ENCODE measurements around the gene SPINK4. TPM values are rescaled to one million over a fixed set of nuclear protein-coding genes. Genes with fewer than 3 reads are reported as not detected.

Gene SPINK4
- total RNA-seq, 1 donor from 2014 or later = not detected

GRCh38 chr9:33256236-33256635, 16.3 kb downstream of the SPINK4 start:
- no peak for DNase-seq (ENCODE audit: low spot score)

DNA sequence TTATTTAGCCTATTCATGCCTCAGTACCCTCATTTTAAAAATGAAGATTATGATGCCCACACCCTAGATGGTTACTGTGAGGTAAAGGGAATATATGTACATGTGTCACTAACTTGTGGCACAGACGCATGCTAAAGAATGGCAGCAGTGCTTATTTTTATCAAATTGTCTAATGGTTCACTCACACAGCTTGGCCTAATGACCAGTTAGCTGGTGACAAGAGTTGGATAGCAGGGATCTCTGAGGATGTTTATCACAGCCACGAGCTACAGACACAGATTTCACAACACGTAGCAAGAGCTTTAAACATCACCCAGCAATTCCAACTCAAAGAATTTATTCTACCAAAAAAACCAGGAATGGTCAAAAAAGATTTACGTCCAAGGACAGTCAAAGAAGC, 17.3 kb downstream of the SPINK4 start:
- no peak for DNase-seq (ENCODE audit: low spot score)

DNA sequence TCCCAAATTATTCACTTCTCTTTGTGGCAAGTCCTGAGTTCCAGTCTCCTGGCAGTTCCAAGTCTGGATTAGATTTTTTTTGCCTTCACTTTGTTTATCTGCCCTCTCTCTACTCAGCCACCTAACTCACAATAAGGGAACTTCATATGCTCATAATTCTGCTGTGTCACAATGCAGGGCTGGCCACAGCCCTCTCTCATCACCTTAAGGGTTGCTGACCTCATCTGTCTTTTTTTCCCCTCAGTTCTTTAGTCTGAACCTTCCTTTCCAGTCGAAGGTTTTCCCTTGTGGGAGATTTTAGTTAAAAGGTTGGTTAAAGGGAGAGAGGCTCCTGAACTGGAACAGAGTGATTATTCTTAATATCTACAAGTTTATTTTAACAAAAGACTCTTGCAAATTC, 20.4 kb downstream of the SPINK4 start:
- no peak for DNase-seq (ENCODE audit: low spot score)

DNA sequence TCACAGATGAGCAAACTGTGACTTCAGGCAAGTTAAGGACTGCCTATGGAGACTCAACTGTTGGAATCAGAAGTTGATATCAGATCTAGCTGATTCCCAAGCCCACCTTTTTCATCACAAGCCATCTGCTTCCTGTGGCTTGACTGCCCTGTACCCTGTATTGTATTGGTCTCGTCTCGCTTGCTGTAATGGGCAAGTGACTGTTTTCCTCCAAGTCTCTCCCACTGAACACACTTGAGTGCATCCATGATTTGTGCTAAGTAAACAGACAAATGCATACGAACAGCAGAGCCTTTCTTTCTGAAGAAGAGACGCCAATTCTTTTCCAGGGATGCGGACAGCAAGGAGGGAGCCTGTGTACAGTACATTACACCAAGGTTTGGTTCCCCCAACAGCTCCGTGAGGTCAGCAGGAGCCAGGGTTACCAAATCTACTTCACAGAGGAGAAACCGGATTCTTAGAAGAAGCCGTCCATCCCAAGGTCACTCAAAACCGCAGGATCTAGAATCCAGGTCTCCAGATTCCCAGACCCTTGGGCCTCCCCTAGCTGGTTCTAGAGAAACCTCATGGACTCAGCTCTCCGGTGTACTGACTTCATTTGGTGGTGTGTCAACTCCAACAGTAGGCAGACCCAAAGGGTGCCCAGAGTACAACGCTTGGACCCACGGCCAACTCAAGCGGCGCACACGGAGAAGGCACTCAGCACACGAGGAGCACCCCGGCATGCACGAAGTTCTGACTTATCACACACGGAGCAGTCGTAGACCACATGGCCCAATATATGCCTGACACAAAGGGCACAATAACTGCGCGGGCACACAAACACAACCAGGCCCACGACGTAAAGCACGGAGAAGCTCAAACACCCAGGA, 23.4 kb downstream of the SPINK4 start:
- DNase-seq (ENCODE audit: low spot score) = no peak

GRCh38 chr9:33264003-33264472, 24.1 kb downstream of the SPINK4 start:
- DNase-seq (ENCODE audit: low spot score) = no peak

- peak; percentile 100 for DNase-seq (ENCODE audit: low spot score)
Measured at GRCh38 chr9:33264473-33265177, 24.7 kb downstream of the SPINK4 start, which contains the start of the genes BAG1 and CHMP5. BAG1 (minus strand) TSS chr9:33264708. CHMP5 (plus strand) TSS chr9:33265049; CDS start chr9:33265079, 30 bp downstream.

GRCh38 chr9:33265211-33265865, 25.4 kb downstream of the SPINK4 start:
- no peak for DNase-seq (ENCODE audit: low spot score)

- no peak for DNase-seq (ENCODE audit: low spot score)
Measured at GRCh38 chr9:33267151-33267767, 27.3 kb downstream of the SPINK4 start.

DNA sequence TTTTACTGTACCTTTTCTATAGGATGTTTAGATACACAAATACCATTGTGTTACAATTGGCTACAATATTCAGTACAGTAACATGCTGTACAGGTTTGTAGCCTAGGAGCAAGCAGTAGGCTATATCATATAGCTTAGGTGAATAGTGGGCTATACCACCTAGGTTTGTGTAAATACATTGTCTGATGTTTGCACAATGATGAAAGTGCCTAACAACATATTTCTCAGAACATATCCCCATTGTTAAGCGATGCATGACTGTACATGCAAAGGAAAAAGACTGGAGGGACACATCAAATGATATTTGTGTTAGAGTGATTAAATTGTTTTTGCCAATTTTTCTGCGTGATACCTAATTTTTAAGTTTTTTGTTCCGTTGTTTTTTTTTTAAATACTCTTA, 30.2 kb downstream of the SPINK4 start:
- no peak for DNase-seq (ENCODE audit: low spot score)

GRCh38 chr9:33272061-33272460, 32.1 kb downstream of the SPINK4 start:
- no peak for DNase-seq (ENCODE audit: low spot score)

- no peak for DNase-seq (ENCODE audit: low spot score)
Measured at GRCh38 chr9:33273266-33273971, 33.5 kb downstream of the SPINK4 start.

GRCh38 chr9:33273972-33274328, 34.0 kb downstream of the SPINK4 start:
- DNase-seq (ENCODE audit: low spot score) = no peak

GRCh38 chr9:33277484-33277883, 37.5 kb downstream of the SPINK4 start:
- no peak for DNase-seq (ENCODE audit: low spot score)

- DNase-seq (ENCODE audit: low spot score) = no peak
Measured at GRCh38 chr9:33285502-33285901, 45.5 kb downstream of the SPINK4 start.

GRCh38 chr9:33287087-33287490, 47.1 kb downstream of the SPINK4 start:
- no peak for DNase-seq (ENCODE audit: low spot score)

GRCh38 chr9:33288235-33288634, 48.3 kb downstream of the SPINK4 start:
- DNase-seq (ENCODE audit: low spot score) = no peak

DNA sequence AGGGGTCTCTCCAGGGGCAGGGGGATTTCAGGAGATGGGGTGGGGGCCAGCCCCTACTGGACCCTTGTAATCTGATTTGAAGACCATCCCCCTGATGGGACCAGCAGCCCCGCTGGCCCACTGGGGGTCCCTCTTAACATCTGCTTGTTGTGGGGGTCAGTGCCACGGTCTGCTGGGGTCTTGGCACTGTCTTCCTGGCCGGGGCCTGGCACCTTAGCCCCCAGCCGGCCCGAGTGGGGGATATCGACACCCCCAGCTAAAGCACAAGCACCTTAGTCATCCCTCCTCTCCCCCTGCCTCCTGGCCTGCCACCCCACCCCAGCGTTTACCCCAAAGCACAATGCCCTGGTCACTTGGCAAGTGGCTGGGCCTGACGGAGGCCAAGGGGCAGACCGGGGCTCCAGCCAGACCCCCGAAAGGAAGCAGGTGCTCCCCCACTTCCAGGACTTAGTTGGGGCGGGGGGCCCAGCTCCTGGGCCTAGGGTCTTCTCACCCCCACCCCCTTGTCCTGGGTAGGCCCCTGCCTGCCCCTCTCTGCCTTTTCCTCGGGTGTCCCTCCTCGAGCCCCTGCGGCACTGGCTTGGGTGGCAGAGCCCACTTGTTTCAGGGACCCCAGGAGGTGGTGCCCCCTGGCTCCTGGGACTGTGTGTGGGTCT, 49.0 kb downstream of the SPINK4 start:
- no peak for DNase-seq (ENCODE audit: low spot score)

- no peak for DNase-seq (ENCODE audit: low spot score)
Measured at GRCh38 chr9:33289496-33289895, 49.5 kb downstream of the SPINK4 start.

DNA sequence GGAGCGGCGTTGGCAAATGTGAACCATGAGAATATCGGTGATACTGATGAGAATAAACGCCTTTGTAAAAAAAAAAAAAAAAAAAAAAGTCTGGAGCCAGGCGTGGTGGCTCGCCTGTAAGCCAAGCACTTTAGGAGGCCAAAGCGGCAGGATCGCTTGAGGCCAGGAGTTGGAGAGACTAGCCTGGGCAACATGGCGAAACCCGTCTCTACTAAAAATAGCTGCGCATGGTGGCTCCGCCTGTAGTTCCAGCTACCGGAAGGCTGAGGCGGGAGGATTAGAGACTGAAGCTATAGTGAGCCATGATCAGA, 49.9 kb downstream of the SPINK4 start:
- no peak for DNase-seq (ENCODE audit: low spot score)

DNA sequence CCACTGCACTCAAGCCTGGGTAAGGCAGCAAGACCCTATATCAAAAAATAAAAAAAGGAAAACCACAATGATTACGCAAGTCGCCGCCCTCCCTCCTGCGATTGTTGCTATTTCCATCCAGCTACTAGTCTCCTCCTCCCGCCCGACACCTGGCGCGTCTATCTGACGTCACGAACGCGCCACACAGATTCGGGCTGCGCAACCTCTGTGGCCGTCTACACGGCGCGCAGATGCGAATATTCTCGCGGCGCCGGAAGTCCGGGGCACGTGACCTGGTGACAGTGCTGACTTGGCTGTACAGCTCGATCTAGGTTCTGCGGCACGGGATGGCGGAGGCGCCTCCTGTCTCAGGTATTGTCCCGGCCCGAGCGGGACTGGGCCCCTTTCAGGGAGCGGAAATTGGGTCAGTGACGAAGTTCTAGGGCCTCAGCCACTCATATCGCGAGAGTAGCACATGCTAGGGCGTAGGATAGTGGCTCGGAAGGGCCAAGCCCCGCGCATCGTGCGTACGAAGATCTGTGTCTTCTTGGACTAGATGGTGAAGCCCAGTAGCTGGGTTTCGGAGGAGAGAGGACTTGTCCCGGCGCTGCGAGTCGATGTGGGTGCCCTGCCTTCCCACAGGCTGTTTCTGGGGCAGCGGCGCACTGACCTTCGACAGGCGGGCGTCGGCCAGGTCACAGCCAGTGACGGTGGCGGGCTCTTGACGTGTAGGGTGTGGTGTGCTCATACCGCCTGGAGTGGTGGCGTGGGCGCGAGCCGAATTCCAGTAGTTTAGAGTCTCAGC, 50.5 kb downstream of the SPINK4 start, which contains the start of gene NFX1:
Gene NFX1, plus strand, starts transcription at position 270 of the 784 bp plus-strand sequence. Its CDS starts 57 bp downstream, at position 327.
- peak; percentile 99 for DNase-seq (ENCODE audit: low spot score)

Data from mesenteric fat pad (tissue), 1 donor.